NB4 (cell line): ENCODE measurements around the gene CBY1.
"Not testable (repeated sequence)": the region's sequence is repeated elsewhere in the genome, so short reads cannot be mapped to it uniquely, and the experiment has no call there.

Experiments used
- DNase-seq: peaks from one replicate; pipeline ENCODE4 v3.0.0; 2010; ENCODE audit warnings: low read depth
- H3K4me3 ChIP-seq: one replicate; pipeline ENCODE4 v1.5.1; 2011; ENCODE audit warnings: mild to moderate bottlenecking, low read depth, low read length, moderate library complexity
- CTCF ChIP-seq: IDR thresholded peaks from one replicate; pipeline ENCODE4 v1.5.1; 2012; ENCODE audit warnings: low read depth, low read length
- MYC ChIP-seq: IDR thresholded peaks from 2 replicates; pipeline ENCODE4 v1.6.1; 2011; ENCODE audit warnings: low read depth, low read length
- POLR2A ChIP-seq: IDR thresholded peaks from 2 replicates; pipeline ENCODE4 v1.6.1; 2011; ENCODE audit warnings: mild to moderate bottlenecking; ENCODE audit not compliant: insufficient read length; ENCODE audit errors: extremely low read depth
- TF ChIP-seq, protein P1 (sequence below): IDR thresholded peaks from 2 replicates; pipeline ENCODE4 v1.6.1; 2011; ENCODE audit warnings: low read depth, low read length

CBY1 gene

DNA sequence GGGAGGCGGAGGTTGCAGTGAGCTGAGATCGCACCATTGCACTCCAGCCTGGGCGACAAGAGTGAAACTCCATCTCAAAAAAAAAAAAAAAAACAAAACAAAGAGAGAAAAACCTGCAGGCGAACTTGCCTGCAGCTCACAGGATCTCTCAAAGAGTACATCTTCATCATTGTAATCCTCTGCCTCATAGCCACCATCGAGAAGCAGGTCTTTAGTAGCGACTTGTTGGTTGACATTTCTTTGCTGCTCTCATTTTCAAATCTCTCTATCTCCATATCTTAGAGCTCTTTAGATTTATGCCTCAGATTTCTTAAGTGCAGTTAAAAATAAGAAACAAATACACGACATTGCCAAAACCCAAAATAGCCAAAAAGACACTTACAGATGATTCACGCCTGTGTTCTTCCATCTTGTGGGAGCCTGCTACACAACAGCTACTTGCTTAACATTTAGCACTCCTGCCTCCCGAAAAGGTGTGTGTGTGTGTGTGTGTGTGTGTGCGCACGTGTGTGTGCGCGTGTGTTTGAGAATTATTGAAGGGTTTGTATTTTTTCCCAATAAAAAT lies 14.9 kb upstream of the CBY1 start:
- H3K4me3 ChIP-seq: no peak overlapping the region
- TF ChIP-seq POLR2A (no peak), CTCF (no peak), MYC (no peak)
- TF ChIP-seq, protein P1, sequence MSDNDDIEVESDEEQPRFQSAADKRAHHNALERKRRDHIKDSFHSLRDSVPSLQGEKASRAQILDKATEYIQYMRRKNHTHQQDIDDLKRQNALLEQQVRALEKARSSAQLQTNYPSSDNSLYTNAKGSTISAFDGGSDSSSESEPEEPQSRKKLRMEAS: no peak
- no peak for DNase-seq

- not testable (repeated sequence) for DNase-seq
Observed at GRCh38 chr22:38644245-38644644, 12.2 kb upstream of the CBY1 start.

GRCh38 chr22:38645430-38645829 lies 11.0 kb upstream of the CBY1 start:
- DNase-seq: peak; percentile 39
- TF ChIP-seq POLR2A (no peak), CTCF (no peak), MYC (no peak)
- TF ChIP-seq, protein P1: no peak

More at GRCh38 chr22:38644245-38644644, 12.2 kb upstream of the CBY1 start:
- H3K4me3 ChIP-seq: not testable (repeated sequence)

DNA sequence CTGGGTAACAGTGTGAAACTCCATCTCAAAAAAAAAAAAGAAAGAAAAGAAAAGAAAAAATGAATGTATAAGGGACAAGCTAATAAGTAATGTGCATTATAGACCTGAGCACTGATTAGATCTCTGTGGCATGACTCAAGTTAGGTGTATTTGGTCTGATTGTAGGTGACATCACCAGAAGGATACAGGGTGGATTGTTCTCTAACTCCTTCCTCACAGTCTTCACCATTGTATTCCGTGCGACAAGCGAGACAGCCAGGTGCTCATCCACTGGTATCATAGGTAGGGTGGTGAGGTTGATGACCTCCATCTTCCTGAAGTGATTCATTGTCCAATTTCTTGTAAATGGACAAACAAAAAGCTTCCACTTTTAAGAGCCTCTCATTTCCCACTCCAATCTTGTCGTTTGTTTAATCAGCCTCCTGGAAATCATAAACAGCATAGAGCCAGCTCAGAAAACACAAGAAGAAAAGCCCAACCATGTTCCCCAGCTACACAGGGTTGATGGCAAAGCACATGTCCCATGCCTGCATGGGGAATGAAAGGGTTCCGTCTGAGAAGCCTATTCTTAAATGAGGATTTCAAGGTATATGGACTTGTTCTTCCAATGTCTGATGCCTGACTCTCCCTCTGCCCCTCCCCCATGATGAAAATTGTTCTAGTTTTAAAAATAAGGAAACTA lies 6.5 kb upstream of the CBY1 start:
- H3K4me3 ChIP-seq: no peak overlapping the region
- no peak for DNase-seq
- TF ChIP-seq POLR2A: no peak
- no peak for TF ChIP-seq MYC
- TF ChIP-seq CTCF: no peak
- TF ChIP-seq, protein P1: no peak

More at GRCh38 chr22:38645430-38645829, 11.0 kb upstream of the CBY1 start:
- no peak overlapping the region for H3K4me3 ChIP-seq

DNA sequence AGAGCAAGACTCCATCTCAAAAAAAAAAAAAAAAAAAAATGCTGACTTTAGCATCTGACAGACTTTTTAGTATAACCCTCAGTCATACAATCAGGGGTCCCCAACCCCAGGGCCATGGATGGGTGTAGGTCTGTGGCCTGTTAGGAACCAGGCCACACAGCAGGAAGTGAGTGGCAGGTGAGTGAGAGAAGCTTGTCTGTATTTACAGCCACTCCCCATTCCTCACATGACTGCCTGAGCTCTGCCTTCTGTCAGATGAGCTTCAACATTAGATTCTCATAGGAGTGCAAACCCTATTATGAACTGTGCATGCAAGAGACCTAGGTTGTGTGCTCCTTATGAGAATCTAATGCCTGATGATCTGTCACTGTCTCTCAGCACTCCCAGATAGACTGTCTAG lies 3.6 kb upstream of the CBY1 start:
- DNase-seq: no peak
- H3K4me3 ChIP-seq: no peak overlapping the region
- TF ChIP-seq MYC (no peak), CTCF (no peak), POLR2A (no peak)
- TF ChIP-seq, protein P1: no peak

DNA sequence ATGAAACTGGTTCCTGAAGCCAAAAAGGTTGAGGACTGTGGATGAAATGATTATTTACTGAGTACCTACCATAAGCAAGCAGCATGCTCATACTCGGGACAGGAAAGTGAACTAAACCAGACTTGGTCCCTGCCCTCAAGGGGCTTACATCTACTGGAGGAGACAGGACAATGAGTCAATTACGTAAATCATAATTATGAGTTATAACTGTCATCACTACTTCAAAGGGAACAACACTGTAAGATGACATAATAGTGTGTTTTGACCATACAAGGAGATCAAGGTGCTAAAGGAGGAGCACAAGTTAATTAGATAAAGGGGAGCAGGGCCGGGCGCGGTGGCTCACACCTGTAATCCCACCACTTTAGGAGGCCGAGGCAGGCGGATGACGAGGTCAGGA lies 2.7 kb upstream of the CBY1 start:
- no peak overlapping the region for H3K4me3 ChIP-seq
- TF ChIP-seq, protein P1: no peak
- TF ChIP-seq POLR2A: no peak
- no peak for TF ChIP-seq CTCF
- DNase-seq: no peak
